GM21423 (cell line): ENCODE results near the gene POMP.
"Not testable (repeated sequence)": the region's sequence is repeated elsewhere in the genome, so short reads cannot be mapped to it uniquely, and the experiment has no call there.

ENCODE experiments used
- ATAC-seq: cut with Tn5 transposase; IDR thresholded peaks from one replicate; pipeline ENCODE4 v1.9.1; 2021; ENCODE audit warnings: mild to moderate bottlenecking, moderate library complexity; ENCODE audit not compliant: unreplicated experiment

POMP gene

DNA sequence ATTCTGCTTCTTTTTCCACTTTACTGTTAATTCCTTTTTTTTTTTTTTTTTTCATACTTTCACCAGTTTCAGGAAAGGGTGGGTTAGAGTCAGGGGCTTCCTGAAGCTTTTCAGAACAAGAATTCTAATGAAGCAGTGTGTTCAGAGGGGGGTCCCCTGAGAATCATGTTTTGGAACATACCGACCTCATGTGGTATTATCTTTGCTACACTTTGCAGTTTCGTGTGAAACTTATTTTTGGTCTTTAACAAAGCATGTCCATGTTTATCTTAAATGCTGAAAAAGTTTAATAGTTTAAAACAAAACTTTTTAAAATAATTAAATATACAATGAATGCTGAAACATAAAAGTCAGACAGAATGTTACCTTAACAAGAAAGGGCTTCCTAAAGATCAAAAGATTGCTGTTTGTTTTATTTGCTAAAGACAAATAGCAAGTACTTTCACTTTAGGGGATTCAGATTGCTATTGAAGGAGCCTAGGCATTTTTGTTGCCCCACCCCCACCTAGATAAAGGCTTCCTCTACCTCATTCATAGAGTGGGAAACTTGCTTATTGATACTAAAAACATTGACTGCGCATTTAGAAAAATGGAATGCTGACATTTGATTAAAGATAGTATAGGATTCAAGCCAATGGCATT, 21.1 kb upstream of the POMP start:
- ATAC-seq, result peak; percentile 40

DNA sequence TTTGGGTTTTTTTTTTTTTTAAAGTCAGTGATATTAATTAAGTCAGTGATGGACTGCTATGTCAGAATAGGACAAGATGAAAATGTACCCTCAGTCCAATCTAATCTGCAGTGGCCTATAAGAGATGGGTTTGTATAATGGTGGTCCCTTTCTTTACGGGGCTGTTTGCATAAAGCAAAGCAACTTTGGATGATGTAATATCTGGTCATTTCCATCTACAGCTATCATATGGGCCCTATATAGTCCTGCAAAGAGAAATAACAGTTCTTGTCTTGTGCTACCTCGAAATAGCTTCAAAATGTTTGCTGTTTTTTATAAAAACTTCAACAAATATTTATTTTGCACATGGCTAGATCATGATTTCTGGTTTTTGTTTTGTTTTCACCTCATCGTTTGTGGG, 20.2 kb upstream of the POMP start:
- ATAC-seq, result no peak

DNA sequence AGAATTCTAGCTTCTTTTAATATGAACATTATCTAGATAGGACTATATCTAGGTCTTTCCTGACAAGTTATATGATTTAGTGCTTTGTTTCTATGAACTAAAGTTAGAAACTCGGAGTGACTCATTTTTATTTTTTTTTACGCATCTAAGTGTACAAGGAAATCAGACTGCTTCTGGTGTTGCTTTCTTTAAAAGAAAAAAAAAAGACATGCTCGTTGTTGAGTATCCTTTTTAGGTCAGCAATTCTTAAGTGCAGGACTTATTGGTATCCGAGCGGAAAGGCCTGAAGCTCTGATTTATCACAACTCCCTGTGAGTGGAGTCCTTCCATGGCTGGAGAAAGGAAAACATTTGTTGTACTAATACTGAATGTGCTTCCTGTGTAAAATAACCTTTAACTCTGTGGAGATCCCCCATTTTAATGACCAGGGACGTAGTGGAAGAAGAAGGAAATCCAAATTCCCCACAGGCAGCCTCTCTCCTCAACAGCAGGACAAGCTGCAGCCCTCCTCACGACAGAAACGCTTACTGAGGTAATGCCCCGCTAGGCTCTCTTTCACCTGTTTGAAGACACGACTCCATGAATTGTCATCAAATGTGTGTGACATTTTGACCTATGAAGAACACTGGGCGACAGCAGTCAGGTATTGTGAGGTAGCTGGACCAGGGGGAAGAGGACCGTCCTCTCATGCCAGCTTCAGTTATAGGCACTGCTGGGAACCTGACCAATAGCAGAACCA, 17.9 kb upstream of the POMP start:
- ATAC-seq, result no peak

DNA sequence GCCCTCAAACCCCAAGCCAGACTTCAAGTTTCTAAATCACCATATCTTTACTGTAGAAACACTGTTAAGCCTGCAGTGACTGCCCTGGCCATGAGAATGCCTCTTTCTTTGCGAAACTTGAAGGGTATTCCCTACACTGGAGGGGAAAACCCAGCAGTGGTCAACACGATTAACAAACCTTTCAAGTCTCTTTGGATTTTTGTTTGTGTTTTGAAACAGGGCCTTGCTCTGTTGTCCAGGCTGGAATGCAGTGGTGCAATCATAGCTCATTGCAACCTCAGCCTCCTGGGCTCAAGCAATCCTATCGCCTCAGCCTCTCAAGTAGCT, 17.4 kb upstream of the POMP start:
- peak; percentile 55 for ATAC-seq

DNA sequence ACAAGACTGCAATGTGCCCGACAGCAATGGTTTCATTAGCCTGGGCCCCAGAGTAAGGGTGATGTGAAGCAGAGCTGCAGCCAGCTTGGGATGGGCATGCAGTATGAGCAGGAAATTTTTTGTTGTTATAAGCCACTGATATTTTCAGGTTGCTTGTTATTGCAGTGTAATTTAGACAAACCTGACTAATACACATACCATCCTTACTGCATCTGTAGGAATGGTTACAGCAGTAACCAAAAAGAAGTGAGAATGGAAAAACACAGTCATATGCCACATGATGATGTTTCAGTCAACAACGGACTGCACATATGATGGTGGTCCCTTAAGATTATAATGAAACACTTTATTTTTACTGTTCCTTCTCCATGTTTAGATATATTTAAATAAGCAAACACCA, 8.6 kb upstream of the POMP start:
- no peak for ATAC-seq

DNA sequence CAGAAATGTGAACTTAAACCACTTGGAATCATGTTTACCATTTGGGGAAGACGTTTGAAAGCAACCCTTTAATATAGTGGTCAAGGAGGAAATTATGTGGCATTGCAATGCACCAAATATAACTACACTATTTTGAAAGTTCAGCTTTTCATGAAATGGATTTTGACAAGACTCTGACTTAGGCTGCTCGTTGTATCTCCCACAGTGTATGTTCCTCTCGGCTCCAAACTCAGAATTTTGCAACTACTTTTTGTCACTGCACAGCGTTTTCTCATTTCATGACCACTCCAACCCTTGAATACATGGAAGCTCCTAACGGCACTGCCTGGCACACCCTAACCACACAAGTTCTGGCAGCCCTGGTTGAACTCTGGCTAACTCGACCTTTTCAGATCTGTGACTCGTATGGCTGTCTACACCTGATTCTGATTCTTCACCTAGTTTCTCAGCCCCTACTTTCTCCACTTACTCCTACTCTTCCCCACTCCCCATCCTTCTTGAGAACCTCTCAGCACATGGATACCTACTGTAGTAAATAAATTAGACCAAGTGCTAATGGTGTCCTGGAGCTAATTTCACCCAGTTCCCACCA, 7.0 kb upstream of the POMP start:
- ATAC-seq, result no peak

DNA sequence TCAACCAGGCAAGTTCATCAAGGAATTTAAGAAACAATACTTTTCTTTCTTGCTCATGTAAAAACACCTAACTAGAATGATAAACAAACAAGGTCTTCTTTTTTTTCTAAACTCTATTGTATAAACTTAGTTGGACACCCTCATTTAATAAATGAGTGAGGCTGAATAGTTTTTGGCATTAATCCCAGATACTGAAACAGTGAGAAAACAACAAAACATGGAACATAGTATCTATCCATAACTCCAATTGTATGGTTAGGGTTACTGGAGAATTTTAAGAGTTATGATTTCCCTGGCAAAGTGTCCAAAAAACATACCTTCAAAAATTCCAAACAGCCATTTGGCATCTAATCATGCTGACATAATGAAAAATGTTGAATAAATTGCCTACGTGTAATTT, 5.8 kb upstream of the POMP start:
- ATAC-seq, result no peak

DNA sequence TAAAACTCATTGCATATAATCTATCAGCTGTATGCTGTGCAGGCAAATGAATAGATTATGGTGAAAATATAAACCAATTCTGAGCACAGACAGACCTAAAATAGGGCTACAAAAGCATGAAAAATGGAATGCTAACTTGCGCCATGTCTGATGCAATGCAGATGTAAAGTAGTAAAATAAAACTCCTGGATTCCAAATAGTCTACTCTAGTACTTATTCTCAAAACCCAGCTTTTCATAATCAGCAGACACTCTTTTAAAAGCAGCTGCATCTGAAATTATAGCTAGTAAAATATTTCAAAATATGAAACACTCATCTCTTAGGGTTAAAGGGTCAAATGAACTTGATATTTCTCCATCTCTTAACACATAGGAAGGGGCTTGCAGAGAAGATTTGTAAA, 4.7 kb upstream of the POMP start:
- no peak for ATAC-seq

DNA sequence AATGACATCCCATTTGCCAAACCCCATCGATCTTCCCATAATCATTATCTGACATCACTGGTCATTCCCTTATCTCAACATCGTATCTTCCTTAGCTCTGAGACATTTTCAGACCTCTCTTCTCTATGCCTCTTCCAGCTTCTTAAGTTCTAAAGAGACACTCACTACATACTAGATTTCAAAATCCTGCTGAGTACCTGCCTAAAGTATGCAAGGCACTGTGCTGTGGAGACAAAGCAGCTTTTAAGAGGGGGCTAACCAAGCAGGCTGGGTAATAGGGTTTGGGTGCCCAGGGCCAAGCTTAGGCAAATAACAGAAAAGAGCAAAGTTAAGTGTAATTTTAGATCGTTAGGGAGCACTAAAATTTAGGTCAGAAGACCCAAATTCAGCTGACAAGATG, 3.4 kb upstream of the POMP start:
- no peak for ATAC-seq

DNA sequence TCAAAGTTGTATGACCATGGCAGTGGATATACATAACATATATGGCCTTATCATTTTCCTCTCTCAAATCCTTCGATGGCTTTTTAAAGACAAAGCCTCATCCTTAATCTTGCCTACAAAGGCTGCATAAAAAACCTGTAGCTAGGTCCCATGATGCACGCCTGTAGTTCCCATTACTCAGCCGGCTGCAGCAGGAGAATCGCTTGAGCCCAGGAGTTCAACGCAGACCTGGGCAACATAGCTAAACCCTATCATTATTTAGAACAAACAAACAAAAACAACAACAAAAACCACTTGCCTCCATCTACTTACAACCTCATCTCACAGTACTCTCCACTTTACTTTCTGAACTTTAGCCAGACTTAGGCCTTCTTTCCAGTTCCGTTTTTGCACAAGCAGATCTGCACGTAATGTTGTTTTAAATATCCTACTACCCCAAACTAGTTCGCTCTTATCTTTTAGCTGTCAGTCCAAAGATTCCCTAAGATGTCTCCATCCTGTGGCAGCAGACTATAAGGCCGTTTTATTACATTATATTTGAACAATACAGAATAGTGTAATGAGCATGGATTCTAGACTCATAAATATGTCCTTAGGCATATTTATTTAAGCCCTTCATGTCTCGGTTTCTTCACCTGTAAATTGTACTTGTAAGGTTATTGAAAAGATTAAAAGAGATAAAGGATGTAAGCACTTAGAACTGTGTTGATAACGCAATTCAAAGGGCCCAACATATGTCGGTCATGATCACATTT, 969 bp upstream of the POMP start:
- no peak for ATAC-seq

DNA sequence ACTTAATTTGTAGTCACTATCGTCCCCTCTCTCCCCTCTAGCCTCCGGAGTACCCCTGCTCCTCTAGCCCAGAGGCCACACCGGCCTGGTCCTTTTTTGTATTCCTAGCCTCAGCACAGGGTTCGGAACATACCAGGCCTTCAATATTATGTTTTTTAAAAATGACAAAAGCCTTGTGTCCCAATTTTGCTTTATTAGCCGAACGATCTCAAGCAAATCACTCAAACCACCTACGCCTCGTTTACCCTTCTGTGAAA, 463 bp upstream of the POMP start:
- peak; percentile 13 for ATAC-seq

DNA sequence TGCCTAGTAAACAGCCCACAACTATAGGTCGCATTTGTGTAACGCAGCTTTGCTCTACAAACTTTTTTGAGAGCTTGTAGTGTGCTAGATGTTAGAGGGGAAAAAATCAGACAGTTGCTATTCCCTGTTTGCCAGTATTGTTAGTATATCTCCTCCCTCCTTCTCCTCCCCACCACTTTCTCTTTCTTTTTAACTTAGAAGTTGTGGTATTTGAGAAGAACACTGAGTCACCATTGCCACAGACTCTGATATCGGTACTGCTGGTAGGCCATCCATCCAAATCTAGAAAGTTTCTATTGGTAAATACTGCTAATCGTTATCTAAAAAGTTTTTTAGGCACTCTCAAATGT, 666 bp downstream of the POMP start:
- peak; percentile 33 for ATAC-seq

DNA sequence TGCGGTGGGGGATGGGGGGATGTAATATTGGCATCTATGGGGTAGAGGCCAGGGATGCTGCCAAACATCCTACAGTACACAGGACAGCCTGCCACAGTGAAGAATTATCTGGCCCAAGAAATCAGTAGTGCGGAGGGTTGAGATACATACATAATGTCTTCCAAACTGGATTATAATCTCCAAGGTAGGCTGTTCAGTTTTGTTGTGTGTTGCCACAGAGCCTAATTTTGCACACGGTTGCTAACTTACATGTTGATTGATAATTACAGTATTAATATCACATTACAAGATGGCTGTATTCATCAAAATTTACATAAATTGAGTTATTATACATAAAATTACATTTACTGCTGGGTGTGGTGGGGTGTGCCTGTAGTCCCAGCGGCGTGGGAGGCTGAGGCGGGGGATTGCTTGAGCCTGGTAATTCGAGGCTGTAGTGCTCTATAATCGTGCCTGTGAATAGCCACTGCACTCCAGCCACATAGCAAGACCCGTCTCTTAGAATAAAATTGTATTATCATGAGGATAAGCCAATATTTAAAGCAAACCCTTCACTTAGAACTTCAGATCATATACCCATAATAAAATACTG, 8.1 kb downstream of the POMP start:
- no peak for ATAC-seq

DNA sequence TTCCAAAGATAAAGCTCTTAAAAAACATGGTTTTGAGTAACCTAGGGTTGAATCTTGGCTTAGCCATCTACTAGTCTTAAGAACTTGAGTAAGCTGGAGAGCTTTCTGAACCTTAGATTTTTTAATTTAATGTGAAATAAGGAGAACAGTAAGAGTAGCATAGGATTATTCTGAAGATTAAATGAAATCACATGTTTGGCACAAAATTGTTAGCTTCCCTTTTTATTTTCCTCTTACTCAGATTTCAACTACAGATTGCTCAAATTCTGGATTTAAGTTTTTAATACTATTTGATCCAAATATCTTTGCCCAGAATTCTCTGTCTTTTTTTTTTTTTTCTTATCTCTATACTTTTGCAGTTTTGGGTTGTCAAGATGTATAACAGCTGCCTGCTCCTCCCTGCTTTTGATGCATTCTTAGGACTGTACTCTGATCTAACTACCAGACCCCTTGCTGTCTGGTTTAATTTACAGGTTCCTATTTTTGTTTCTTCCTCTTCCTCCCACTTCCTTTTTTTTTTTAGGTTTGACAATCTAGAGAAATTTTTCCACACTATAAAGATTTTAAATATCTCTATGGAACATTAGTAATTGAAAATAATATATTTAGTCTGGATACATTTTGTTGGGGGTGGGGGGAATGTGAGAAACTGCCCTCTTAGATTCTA, 12.3 kb downstream of the POMP start:
- ATAC-seq, result no peak

DNA sequence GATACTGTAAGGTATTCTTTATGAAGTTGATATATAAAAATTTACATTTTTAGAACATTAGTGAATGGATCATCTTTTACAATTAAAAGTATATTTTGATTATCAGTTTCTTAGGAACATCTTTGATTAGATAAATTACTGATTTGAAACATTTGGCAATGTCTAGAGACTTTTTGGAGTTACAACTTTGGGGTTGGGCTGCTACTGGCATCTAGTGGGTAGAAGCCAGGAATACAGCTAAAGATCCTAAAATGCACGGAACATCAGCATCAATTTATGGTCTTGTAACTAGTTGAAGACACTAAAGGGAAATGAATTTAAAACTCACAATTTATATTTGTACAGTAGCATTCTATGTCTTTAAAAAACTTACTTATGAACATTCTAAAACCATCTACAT, 19.9 kb downstream of the POMP start:
- ATAC-seq, result no peak

DNA sequence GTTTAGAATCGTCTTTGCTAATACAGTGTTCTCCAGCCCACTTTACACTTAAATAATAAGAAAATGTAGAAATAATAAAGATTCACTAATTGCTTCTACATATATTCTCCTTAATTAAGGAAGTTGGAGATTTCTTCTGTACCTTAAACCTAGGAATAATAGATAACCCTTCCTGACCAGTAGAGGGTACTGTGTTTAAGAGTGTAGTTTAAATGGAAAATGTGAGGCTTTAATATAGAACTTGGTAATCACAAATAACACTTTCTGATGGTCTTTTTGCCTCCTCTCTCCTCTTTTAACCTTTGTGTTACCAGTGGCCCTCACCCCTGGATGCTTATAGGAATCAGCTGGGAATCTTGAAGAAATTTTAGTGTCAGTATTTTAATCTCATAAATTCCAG, 20.7 kb downstream of the POMP start:
- ATAC-seq, result no peak

DNA sequence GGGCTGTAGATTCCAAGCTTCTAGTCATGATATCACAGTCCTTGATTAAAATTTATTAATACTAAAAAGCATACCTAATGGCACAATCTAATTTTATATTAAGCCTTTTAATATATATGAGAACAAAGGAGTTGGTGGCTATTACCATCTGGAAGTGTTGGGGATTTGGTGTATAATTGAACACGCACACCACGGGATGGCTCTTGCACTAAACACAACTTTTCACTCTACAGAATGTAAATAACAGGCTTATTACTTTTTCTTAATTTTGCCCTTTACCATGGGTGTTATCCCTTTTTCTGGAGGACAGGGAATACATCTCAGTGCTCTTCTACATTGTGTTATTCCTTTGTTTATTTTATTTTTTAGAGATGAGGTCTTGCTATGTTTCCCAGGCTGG, 21.6 kb downstream of the POMP start:
- ATAC-seq, result no peak

DNA sequence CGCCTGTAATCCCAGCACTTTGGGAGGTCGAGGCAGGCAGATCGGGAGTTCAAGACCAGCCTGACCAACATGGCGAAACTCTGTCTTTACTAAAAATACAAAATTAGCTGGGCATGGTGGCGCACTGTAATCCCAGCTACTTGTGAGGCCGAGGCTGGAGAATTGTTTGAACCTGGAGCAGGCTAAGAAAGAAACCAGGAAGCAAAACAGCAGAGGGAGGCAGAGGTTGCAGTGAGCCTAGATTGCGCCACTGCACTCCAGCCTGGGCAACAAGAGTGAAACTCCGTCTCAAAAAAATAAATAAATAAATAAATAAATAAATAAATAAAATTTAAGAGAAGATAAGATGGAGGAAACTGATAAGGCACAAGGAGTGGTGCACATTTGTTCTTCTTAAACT, 24.2 kb downstream of the POMP start:
- ATAC-seq, result not testable (repeated sequence)

DNA sequence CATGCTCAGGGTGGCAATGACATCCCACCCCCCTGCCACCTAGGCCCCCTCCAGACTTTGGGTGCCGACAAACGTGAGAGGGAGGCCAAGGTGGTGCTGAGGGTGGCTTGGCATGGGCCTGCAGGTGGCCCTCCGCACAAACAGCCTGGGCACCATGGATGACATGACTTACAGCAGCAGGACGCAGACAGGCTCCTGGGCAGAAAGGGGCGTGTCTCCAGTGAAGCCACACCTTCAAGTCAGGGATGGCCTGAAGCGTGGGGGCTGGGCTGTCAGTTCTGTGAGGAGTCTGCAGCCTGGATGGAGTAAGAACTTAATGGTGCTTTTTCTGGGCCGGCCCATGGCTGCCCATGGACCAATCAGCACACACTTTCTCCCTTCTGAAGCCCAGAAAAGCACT, 25.3 kb downstream of the POMP start:
- ATAC-seq, result no peak

DNA sequence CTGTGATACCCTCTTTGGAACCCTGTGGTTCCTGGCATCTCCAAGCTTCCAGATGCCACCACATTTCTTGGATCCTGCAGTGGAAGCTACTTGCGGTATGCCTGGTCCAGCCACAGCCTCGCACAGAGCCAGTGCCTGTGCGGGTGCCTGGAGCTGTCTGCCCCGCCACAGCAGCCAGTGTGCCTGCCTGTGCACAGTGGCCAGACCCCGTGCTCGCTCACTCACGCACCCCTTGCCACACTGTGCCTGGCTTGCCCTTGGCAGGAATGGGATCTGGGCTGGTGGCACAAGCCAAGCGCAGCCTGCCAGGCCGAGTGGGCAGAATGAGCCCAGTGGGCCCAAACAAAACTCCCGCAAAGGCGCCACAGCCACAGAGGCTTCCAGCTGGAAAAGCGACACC, 26.2 kb downstream of the POMP start:
- no peak for ATAC-seq

DNA sequence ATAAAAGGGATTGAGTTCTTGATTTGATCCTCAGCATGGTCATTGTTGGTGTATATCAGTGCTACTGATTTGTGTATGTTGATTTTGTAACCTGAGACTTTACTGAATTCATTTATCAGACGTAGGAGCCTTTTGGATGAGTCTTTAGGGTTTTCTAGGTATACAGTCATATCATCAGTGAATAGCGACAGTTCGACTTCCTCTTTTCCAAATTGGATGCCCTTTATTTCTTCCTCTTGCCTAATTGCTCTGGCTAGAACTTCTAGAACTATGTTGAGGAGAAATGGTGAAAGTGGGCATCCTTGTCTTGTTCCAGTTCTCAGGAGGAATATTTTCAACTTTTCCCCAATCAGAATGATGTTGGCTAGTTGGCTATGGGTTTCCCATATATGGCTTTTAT, 27.0 kb downstream of the POMP start:
- ATAC-seq, result no peak
